Mucosa of gallbladder (tissue), 1 donor: ENCODE data around the gene NDUFB7. TPM values are rescaled to one million over a fixed set of nuclear protein-coding genes. Genes with fewer than 3 reads are reported as not detected.
A peak's percentile ranks its signal among the peaks of the same experiment; 100 is the strongest.
"Not testable (repeated sequence)": the region's sequence is repeated elsewhere in the genome, so short reads cannot be mapped to it uniquely, and the experiment has no call there.

ENCODE experiments used
- DNase-seq: peaks from one replicate; pipeline ENCODE4 v3.0.0-alpha.2; 2020; ENCODE audit warnings: low spot score
- total RNA-seq: library from RNA; stranded (reverse); gene quantifications from one replicate; pipeline ENCODE4 v1.2.1, GENCODE V29; 2021
- donor health status: DM: no; HTN: no; CAD: no.

The NDUFB7 gene
- total RNA-seq, 1 donor from 2014 or later = 184 TPM

DNA sequence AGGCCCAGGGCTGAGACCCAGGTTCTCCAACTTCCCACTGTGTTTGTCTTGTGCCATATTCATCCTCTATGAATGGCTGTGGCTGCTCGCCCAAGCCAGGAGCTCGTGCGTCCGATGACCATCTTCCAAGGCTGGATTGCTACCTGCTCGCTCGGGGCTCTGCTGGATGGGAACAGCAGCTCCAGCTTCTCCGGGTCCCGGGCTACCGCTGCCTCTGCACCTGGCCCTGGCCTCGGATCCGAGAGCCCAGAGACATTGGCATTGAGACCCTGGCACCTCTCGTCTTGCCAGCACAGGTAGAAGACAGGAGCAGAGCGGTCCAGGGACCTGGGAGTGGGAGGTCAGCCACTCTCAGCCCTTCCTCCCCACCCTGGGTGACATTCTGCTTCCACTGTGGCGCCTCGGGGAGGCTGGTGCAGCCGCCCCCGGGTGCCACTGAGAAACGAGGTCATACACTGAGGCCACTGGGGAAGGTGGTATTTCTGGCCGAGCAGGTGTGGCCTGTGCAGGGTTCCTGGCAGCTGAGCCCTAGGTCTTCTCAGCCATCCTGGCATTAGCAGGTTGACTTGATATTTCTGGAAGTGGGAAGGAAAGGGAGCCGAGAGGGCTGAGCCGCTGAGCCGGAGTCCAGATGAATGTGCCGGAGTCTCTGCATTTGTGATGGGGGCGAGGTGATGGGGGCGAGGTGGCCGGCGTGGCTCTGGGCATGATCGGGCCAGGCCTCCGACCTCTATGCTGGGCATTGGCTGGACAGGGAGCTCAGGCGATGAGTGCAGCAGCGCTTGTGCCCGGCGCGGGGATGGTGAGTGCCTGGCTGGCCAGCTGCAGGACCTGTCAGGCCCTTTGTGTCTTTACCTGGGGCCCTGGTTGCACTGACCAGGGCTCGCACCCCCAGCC, 18.6 kb downstream of the NDUFB7 start:
- DNase-seq = no peak

DNA sequence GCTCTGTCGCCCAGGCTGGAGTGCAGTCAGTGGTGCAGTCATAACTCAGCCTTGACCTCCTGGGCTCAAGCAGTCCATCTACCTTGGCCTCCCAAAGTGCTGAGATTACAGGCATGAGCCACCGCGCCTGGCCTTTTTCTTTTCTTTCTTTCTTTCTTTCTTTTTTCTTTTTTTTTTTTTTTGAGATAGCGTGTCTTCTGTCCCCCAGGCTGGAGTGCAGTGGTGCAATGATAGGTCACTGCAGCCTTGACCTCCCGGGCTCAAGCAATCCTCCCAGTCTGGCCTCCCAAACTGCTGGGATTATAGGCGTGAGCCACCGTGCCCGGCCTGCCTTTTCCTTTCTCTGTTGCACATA, 19.9 kb downstream of the NDUFB7 start:
- not testable (repeated sequence) for DNase-seq

DNA sequence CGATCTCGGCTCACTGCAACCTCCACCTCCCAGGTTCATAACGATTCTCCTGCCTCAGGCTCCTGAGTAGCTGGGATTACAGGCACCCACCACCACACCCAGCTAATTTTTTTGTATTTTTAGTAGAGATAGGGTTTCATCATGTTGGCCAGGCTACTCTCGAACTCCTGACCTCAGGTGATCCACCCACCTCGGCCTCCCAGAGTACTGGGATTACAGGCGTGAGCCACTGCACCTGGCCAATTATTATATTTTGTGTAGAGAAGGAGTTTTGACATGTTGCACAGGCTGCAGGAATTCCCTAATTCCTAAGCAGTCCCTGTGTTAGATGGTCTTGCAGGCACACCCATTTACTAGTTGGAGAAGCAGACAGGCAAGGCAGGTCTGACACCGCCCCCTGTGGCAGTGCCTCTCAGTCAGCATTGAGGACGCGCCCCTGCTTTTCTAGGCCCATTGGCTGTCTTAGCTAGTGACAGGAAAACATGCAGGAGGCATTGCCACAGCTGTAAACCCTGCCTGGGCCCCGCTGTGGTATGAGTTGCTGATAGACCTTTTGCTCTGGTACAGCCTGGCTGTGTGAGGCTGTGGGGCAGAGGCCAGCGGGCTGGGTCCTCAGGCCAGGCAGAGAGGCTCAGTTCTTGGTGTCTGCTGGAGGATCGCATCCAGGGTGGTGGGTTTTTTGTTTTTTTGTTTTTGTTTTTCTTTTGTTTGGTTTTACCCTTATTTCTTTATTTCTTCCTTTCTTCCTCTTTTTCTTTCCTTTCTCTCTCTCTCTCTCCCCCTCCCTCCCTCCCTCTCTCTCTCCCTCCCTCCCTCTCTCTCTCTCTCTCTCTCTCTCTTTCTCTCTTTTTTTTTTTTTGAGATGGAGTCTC, 20.5 kb downstream of the NDUFB7 start:
- peak; percentile 39 for DNase-seq

DNA sequence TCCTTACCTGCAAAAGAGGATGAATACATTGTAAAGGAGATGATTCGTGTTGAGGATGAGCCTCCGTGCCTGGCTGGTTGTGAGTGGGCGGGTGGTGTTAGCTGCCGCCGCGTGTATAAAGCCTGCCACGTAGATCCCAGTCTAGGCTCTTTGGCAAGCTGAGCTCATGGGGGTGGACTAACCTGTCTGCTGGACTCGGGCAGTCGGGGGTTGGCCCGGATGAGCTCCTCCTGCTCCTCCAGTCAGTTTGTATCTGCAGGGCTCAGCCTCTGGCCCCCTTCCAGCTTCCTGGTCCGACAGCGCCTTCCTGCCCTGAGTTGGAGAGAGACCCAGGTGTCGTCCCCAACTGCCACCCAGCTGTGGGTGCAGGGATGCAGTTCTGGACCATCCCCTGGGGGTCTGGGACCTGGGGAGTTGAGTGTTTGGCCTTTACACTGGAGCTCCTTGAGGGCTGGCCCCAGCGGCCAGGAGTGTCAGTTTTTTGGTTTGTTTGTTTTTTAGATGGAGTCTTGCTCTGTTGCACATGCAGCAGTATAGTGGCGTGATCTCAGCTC, 21.6 kb downstream of the NDUFB7 start:
- DNase-seq = peak; percentile 67

DNA sequence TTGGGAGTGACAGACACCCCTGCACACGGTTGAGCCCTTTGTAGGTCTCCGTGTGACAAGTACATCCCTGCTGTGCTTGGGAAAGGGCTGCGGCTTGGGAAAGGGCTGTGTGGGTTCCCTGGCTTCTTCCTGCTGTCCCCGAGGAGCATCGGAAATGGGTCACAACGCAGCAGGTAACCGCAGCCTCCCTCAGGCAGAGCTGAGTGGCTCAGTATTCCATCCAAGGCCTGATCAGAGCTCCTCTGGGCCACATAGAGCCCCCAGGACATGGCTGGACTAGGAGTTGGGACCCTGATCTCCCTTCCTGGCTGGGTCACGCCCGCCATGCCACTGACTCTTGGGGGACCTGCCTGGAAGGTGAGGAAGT, 26.2 kb downstream of the NDUFB7 start:
- DNase-seq = no peak

DNA sequence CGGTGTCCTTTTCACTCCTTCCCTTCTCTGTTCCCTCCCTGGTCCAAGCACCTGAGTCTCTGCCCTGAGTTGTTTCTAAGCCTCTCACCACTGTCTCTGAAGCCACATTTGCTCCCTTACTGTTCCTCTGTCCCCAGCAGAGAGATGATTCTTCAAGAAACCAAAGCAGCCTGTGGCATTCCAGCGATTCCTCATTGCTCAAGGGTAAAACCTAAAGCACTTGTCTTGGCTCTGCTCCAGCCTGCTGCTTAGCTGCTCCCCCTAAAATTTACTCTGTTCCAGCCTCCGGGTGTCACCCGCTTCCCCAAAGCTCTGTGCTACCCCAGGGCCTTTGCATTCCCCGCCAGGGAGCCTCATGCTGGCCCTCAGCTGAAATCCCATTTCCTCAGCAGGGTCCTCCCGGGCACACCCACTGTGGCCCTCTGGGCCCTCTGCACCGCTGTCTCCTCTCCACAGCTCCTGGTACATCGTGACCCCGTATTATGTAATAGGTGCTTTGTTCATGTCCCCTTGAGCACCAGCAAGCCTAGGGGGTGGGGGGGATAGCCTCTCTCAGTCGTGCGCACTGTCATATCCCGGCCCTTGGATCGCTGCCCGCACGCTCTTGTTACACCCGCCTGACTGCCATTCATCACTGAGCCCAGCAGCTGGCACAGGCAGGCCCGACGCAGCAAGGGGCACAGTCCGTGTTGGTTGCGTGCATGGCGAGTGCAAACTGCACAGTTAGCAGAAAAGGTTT, 26.7 kb downstream of the NDUFB7 start:
- DNase-seq = no peak

DNA sequence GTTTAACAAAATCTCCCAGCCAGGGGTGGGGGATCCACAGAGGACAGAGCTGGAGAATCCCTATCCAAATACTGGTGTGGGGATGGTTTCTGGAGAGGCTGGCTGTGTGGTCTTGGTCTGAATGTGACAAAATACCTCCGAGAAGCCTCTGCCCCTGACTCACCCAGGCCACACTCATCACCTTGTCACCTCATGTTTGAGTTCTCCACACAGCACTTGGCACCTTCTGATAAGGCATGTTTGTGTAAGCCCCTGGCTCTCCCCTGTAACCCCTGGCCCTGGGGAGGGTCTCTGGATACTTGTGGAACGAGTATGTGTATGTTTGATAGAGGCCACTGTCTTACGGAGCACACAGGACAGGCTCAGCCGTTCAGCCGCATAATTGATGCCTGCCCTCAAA, 27.8 kb downstream of the NDUFB7 start:
- no peak for DNase-seq

DNA sequence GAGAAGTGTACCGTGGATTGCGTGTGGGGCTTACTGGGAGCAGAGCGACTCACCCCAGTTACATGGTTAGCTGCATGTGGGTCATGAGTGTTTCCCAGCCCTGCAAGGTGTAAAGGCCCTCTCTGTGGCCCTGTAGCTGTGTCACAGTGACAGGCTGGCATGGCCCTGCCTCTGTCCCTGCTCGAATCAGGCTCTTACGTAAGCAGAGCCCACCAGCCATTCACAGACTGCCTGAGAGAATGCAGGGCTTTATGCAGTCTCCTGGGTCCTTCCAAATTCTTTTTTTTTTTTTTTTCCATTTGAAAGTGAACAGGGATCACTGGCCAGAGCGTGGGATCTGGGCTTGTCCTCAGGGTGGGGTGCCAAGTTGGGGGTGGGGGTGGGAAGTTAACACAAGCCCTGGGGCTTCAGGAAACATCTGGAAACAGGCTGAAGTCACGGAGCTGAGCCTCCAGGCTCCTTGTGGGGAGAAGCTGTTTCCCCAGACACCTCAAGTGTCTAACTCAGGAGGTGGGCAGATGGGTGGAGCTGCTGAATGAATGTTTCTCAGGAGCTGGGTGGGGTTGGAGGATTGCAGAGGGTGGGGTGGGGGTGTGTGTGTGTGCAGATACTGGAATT, 29.0 kb downstream of the NDUFB7 start:
- DNase-seq = no peak

DNA sequence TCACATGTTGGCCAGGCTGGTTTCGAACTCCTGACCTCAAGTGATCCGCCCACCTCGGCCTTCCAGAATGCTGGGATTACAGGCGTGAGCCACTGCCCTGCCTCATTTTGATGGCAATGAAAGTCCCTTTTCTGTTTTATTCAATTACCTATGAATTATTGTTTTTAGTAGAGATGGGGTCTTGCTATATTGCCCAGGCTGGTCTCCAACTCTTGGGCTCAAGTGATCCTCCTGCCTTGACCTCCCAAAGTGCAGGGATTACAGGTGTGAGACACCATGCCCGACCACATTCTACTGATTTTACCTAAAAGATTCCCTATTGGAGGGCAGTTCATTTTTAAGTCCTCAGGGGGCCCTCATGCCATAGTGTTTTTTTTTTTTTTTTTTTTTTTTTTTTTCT, 29.9 kb downstream of the NDUFB7 start:
- not testable (repeated sequence) for DNase-seq

DNA sequence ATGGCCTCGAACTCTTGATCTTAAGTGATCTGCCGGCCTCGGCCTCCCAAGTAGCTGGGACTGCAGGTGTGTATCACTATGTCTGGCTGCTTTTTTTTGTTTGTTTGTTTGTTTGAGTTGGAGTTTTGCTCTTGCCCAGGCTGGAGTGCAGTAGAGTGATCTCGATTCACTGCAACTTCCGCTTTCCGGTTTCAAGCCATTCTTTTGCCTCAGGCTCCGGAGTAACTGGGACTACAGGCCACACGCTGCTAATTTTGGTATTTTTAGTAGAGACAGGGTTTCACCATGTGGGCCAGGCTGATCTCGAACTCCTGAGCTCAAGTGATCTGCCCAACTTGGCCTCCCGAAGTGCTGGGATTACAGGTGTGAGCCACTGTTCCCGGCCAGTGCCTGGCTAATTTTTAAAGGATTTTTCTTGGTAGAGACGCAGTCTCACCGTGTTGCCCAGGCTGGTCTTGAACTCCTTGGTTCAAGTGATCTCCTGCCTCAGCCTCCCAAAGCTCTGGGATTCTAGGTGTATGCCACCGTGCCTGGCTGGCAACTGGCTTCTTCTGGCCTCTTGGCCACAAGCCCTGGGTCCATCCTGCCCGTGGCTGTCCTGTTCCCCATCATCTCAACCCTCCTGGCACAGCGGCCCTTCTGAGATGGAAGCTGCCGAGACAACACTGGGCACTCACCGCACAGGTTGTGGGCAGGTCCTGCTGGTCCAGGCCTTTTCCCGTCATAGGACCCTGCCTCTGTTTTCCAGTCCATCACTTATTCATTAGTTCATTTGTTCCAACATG, 30.9 kb downstream of the NDUFB7 start:
- DNase-seq = no peak

DNA sequence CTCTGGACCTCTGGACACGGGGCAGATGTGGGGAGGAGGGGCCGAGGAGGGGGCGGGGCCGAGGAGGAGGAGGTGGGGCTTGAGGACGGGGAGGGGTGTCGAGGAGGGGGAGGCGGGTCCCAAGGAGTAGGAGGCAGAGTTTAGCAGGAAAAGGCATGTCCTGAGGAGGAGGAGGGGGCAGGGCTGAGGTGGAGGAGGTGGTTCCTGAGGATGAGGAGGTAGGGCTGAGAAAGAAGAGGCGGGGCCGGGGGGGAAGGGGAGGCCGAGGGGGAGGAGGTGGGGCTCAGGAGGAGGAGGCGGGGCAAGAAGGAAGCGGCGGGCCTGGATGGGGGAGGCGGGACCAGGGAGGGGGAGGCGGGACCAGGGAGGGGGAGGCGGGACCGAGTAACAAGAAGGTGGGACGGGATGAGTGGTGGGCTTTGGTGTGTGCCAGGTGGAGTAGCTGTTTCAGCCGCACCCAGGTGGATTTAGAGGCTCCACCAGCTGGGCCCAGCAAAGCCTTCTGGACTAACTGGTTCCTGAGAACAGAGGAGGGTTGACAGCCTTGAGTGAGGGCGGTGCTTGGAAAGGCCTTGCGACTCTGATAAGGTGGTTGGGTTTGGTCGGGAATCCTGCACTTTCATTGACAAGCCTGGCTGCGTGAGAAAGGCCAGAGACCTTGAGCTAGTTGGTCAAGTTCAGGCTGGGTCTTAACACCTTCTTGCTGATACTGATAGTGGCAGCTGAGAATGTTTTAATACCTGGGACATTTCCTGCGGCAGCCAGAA, 34.8 kb downstream of the NDUFB7 start:
- peak; percentile 77 for DNase-seq

DNA sequence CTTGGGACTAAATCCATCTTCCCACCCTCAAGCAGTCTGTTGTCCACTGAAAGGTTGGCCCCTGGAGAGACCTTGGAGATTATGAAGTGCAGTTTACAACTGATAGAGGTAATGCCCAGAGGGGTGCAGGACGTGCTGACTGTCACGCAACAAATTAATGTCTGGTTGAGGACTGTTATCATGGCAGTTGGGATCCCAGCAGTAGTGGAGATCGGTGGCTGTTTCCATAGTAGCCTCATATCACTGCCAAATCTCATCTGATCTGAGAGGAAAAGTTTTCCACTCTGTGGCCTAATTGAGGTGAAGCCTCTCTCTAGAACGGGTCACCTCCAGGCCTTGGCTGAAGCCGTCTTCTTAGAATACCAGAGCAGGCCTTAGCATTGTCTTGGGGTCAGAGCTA, 38.4 kb downstream of the NDUFB7 start:
- no peak for DNase-seq

DNA sequence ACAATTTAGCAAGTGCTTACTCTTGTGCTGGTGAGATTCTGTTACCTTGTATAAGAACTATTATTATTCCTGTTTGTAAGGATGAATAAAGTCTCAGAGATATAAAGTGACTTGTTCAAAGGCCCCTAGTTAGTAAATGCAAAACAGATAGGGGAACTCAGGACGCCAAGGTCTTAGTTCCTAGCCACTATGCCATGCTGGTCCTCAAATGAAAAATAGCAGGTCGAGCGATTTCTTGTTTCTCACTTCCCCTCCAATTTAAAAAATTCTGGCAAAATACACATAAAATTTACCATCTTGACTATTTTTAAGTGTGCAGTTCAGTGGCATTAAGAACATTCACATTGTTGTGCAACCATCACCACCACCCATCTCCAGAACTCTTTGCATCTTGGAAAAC, 41.4 kb downstream of the NDUFB7 start:
- no peak for DNase-seq

DNA sequence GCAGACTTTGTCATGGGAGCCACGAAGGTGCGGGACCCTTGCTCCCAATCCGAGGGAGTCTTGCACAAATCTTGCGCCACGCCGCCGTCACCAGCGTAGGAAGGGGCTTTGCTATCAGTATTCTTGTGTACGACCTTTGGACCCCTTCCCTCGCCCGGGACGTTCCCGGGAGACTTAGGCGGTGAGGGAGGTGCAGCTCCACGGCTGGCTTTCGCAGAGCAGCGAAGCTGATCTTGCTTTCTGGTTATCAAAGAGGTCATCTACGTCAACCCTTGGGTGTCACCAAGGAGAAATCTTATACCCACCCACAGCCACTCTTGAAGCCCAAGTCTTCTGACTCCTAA, 41.9 kb downstream of the NDUFB7 start:
- DNase-seq = no peak

DNA sequence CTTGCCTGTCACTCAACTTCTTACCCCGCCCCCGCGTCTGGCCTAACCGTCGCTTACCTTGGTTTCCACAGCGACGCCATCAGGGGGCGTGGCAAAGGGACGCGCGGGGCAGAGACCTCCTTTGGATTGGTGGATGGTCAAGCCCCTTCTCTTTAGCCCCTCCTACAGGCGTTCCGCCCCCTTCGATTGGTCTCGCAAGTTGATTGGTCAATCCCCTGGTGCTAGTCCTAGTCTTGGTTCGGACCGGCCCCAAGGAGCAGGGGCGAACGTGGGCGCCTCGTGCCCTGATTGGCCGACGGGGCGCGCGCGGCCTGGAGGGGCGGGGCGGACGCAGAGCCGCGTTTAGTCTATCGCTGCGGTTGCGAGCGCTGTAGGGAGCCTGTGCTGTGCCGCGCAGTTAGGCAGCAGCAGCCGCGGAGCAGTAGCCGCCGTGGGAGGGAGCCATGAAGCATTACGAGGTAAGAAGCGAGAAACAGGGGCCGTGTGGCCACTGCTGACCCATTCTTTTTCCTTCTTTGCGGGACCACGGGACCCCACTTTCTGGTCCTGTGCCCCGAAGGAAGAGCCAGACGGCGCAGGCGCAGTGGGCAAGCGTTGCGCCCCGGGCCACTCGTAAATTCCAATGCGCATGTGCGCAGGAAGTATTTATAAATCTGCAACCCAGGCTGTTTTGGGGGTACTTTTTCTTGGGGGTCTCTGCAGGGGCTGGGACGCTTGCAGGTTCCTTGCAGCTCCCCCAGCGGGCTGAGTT, 42.4 kb downstream of the NDUFB7 start, which contains the start of gene TECR:
TECR (plus strand) TSS at position 341 of the 751 bp plus-strand sequence; CDS start at position 444, 103 bp downstream.
- peak; percentile 100 for DNase-seq

DNA sequence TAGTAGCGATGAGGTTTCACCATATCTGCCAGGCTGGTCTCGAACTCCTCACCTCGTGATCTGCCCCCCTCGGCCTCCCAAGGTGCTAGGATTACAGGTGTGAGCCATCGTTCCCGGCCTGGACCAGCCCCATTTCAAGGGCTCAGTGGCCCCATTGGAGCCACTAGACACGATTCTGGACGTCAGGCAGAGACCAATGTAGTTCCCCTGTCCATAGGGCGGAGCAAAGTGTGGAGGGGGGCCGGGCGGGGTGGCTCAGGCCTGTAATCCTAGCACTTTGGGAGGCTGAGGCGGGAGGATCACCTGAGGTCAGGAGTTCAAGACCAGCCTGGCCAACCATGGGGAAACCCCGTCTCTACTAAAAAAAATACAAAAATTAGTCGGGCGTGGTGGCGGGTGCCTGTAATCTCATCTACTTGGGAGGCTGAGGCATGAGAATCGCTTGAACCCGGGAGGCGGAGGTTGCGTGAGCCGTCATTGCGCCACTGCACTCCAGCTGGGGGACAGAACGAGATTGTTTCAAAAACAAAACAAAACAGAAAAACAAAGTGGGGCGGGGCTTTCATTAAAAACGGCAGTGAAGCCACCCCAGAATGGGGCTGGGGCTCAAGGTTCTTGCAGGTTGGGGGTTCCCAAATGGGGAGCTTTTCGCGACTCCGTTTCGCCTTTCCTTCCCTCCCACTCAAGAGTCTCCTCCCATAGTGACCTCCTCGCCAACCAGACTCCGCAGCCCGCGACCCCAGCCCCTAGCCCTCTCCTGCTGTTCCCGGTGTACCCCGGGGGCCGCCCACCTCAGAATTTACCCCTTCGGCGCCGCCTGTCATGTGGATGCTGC, 43.2 kb downstream of the NDUFB7 start:
- no peak for DNase-seq

DNA sequence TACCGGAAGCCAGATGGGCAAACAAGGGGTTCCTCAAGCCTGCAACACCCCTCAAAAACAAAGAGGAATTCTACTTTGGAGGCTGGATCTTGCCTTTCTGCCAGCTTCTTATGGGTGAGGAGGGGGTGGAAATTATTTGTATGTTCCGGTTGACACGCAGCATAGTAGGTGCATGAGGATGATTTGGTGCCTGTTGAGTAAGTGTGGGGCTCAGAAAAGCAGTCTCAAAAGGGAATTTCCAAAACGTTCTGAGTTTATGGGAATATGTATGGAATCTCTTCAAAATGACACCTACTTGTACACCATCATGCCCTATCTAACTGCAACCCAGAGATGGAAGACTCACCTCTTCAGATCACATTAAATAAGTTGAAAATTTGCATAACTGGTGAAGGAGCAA, 45.4 kb downstream of the NDUFB7 start:
- no peak for DNase-seq

DNA sequence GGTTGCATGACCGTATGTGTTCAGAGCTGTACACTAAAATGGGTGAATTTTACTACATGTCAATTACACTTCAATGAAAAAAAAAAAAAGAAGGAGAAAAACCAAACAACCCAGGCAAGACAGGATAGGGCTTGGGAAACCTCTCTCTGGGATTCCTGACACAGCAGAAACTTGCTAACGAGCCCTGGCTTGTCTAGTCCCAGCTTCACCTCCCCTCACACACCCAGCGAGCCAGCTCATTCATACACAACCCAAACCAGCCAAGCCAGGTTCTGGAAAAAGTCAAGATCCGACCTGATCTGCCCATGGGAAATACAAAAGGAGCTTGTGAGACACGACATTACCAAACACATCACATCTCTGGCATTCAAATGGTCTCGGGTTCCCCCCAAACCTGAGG, 46.1 kb downstream of the NDUFB7 start:
- no peak for DNase-seq
